HG02938 (cell line): Measurements from ENCODE around the gene CAMTA1.
"Not testable (repeated sequence)": the region's sequence is repeated elsewhere in the genome, so short reads cannot be mapped to it uniquely, and the experiment has no call there.

Experiments
- ATAC-seq: cut with Tn5 transposase; IDR thresholded peaks from one replicate; pipeline ENCODE4 v1.9.1; 2021; ENCODE audit warnings: mild to moderate bottlenecking, moderate library complexity; ENCODE audit not compliant: unreplicated experiment

Gene CAMTA1

DNA sequence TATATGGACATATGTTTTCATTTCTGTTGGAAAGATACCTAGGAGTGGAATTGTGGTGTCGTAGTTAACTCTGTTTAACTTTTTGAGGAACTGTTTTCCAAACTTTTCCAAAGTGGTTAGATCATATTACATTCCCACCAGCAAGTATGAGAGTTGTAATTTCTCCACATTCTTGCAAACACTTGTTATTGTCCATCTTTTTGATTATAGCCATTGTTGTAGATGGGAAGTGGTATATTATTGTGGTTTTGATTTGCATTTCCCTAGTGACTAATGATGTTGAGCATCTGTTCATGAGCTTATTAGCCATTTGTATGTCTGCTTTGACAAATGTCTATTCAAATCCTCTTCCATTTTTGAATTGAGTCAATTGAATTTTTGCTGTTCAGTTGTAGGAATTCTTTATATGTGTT is 19.8 kb downstream of the CAMTA1 start:
- no peak for ATAC-seq

DNA sequence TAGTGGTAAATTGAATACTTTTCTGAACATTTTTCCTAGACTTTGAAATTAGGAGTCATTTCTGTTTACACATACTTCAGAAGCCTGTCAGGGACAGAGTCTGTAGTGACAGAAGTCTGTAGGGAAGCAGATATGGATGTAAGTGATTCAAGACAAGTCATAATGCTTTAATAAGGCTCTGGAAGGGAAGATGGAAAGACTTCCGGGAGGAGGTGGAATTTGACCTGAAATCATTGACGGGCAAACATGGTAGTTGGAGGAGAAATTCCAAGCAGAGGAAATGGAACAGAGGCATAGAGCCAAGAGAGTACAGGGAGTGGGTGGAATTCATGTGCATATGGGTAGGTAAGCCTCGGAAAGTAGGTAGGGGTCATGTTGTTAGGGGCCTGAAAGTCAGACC is 22.5 kb downstream of the CAMTA1 start:
- no peak for ATAC-seq

DNA sequence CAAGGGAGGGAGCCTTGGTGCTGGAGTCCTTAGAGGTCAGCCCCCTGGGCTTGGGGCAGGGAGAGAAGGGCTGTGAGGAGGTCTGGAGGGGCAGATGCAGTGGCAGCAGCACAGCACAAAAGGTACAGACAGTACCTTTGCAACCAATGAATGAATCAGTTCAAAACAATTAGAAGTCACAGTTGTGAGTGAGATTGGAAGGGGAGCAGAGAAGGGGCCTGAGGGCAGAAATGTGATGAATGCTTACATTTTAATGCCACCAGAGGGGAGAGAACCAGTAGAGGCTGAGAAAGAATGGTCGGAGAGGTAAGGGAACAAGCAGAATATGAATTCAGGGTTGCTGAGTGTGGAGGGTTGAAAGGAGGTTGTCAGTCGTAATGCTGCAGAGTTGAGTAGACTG is 24.2 kb downstream of the CAMTA1 start:
- ATAC-seq: no peak

DNA sequence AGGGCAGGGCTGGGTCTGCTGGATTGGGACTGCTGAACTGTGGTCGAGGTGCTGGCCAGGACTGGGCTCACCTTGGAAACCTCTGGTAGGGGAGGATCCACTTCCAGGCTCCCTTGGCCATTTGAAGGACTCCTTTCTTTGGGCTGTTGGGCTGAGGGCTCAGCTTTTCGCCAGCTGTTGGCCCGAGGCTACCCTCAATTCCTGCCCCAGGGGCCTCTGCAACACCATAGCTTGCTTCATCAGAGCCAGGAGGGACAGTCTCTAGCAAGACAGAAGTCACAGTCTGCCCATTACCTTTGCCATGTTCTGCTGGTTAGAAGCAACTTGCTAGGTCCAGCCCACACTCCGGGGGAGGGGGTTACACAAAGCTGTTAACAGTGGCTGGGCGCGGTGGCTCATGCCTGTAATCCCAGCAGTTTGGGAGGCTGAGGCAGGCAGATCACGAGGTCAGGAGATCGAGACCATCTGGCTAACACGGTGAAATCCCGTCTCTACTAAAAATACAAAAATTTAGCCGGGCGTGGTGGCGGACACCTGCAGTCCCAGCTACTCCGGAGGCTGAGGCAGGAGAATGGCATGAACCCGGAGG is 25.0 kb downstream of the CAMTA1 start:
- not testable (repeated sequence) for ATAC-seq

DNA sequence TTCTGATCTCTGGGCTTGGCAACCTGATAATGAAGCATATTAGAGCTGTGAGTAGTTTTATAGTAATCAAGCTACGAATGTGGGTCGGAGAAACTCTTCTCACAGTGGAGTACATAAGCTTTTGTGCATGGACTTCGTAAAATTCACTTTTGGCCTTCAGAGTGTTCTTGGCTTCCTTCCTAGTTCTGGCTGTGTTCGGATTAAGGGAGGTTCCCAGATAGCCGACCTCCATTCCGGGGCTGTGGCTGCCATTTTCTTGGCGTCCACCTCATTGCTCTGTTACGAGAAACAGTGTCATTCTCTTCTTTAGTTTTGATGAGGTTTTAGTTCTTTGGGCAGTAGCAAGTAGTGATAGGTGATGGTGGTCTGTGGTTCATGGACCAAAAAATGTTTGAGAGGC is 26.3 kb downstream of the CAMTA1 start:
- ATAC-seq: no peak

DNA sequence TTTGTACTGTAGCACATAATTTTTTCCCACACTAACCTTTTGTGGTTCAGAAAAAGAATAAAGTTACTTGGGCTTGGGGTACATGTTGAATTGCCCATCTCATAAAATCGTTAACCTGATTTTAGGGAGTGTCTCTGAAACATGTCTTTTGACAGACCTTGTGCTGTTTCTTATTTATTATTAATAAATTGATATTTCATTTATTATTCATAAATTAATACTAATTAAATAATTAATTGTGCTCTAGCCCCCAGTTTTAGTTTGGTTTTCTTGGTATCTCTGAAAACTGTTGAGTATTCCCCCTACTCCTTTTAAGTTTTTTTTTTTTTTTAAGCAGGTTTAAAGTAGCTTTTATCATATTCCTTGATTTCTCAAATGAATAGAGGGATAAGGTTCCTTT is 27.9 kb downstream of the CAMTA1 start:
- no peak for ATAC-seq

DNA sequence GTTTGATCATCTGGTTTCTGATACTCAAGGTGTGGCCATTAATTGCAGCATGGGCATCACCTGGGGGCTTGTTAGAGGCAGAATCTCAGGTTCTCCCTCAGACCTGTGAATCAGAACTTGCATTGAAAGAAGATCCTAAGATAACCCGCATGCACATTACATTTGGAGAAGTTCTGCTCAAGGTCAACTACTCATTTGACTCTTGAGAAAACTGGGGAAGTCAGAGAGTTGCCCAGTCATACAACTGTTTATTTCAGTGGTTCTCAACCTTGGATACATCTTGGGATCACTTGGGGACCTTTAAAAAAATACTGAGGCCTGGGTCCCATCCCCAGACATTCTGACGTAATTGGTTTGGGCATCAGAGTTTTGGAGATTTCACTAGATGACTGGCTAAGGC is 30.5 kb downstream of the CAMTA1 start:
- ATAC-seq: no peak

DNA sequence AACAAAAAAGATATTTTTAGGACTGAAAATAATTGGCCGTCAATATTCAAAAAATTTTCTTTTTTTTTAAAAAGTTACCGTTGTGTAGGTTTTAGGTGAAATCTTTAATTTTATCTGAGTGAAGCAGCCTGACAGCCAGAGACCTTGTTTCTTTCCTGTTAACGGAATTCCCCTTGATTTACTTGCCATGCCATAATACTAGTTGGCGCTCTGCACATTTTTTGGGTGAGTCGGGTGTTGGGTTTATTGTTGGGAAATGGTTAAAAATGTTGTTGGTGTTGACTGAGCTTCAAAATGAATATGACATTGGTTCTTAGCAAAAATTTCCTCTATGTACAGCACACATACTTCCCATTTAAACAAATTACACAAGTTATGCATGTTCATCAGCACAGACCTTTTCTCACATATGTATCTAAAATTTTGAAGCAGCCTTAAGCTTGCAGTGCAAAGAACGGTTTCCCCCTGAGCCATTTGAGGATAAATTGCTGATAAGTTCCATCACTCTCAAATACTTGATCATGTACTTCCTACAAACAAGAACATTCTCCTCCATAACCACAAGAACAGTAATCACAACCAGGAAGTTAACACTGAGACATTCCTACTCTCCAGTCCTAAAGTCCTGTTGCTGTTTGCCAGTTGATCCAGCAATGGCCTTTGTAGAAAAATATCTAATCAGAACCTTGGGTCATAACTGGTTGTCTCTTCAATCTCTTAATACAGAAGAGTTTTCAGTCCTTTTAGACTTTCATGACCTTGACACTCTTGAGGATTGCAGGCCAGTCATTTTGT is 34.2 kb downstream of the CAMTA1 start:
- no peak for ATAC-seq

DNA sequence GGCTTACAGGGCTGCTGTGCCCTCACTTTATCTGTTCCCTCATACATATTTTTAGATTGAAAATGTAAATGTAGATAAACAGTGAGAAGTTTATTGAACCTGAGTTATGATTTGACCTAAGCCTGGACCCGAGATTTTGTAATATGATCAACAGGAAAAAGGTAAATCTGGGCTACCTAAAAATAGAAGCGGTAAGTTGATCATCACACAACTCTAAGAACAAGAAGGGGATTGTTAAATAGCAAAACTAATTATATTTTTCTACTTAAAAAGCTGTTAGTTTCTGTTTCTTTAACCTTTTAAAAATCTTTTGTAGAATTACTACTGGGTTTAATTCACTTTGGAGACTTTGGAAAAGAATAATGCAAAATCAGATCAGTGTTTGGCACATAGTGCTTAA is 35.6 kb downstream of the CAMTA1 start:
- no peak for ATAC-seq

DNA sequence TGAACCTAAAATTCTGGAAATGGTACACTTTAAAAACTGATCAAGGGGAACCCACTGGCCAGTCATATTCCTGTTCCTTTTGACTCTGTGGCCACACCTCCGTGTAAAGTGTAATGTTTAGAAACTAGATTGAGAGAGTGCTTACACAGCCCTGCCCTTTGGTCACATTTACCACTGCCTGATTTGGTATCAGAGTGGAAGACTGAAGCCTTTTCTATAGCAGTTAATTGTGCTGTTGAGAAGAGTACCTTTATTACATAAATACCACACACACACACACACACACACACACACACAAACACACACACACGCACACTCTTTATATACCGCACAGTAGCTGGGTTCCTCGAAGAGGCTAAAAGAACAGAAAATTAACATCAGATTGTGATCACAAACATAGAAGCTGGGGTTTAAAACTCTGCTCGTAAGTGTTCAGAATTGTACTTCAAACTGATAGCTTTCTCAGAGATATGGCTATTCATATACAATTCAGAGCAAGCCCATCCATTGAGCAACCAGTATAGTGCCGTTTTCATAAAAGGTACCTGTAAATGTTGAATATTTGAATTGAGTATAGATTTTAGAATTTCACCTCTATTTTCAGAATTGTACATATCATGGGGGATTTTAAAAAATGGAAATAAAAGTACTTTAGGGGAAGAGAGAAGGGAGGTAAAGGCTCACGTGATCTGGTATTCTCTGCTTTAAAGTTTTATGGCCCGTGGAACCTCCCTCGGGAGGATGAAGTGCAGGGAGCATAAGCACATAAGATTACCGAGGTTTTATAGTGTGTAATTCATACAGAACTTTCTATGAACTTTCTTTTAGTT is 37.5 kb downstream of the CAMTA1 start:
- peak; percentile 68 for ATAC-seq

DNA sequence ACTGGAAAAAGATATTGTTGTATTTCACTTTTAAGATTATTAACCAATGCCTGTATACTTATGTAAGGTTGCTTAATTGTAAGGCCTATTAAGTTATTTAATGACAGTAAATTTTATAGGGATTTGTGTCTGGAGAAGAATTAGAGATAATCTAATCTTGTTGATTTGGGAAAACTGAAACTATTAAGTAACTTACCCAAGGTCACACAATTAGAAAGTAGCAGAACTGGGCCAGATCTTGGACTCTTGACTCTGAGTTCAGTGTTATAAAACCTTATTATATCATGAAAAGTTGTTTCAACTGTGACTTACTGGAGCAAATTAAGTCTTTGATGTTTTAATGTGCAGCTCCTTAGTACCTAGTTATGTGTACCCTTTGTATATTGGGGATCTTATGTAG is 38.5 kb downstream of the CAMTA1 start:
- no peak for ATAC-seq

DNA sequence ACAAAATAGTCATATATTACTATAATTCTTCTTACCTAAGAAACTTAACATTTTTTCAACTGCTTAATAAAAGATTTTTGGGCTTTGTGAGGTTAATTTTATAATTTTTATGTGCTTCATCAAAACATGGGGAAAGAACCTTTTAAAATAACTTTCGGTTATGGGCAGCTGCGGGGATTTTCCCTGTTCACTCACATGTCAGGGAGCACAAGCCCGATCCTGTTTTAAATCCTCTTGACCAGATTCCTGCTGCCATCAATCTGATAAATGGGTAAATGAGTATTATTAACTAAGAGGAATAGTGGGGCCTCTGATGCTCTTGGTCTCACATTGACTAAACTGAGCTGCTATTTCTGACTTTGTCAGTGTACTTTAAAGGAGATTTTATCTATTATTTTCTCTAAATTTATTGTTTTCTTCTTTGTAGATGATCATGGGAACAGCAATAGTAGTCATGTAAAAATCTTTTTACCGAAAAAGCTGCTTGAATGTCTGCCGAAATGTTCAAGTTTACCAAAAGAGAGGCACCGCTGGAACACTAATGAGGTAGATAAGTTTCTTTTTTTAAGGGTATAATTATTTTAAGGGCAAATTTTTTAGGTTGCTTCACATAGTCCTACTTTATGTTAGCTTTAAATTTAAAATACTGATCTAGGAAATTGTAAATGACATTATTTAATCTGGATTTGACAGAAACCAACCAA is 39.6 kb downstream of the CAMTA1 start:
- ATAC-seq: no peak

DNA sequence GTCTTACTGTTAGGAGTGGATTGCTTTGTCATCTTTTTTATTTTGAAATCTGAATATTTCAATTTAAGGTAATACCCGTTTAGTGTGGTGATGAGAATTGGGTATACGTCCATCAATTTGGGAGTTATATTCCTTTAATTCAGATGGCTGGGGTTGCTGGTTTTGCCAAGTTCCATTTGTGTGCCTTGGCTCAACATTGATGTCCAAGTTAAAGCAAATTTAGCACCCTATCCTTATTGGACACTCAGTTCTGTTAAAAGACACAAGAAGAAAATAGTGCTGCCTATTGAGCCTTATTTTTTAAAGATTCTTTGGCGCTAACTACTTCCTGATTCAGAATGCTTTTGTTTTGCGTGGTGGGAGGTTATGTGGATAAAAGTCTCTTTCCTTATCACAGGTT is 40.6 kb downstream of the CAMTA1 start:
- no peak for ATAC-seq

DNA sequence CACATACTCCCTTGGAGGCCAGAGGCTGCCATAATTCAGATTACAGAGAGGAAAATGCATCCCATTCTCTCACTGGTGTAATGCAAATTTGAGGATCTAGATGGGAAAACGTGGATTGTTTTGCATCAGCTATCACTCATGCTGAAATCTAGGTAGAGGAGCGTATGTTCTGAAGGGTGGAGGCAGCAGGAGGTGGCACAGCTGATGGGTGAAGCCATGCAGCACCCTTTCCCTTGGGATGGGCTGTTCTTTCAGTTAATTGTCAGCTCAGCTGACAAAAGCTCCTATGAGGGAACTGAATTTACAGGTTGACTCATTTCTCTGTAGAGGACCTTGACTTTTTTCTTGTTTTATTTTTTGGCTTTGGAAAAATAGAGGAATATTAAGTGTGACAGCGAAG is 41.8 kb downstream of the CAMTA1 start:
- ATAC-seq: no peak

DNA sequence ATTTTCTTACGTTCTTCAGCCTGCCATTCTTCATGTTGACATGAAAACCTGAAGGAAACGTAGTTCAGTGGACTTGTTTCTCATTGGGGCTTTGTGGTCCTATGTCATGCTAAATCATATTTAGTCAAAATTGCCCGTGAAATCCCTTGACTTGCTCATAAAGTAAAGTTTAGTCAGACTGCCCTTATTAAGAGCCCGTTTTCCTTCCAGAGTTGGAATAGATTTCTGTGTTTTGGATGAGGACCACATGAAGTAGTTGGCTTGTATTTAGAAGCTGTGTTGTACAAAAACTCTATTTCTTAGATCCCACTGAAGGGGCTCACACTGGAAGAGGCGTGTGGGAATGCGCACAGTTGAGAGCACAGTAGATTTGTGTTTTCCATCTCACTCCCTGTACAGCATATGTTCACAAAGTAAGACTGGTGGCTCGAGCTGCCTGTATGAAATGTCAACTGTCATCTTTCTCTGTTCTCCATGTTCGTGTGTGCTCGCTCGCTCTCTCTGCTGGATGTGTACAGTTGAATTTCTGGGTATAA is 42.4 kb downstream of the CAMTA1 start:
- ATAC-seq: no peak

DNA sequence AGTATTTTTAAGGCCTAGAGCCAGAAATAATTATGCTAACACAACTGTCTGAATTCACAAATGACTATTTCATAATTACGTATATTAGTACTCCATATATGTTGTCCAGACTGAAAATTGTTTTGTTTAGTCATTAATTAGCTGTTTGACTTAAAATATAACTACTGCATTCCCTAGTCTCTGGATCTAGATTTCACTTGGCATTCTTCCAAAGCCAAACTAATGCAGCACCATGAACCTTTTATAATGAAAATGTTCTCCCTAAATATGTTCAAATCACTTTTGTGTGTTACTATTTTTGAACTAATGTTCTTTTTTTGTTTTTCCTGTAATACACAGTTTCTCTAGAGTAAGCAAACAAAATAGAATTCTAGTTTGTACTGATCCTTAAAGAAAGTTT is 46.1 kb downstream of the CAMTA1 start:
- no peak for ATAC-seq

DNA sequence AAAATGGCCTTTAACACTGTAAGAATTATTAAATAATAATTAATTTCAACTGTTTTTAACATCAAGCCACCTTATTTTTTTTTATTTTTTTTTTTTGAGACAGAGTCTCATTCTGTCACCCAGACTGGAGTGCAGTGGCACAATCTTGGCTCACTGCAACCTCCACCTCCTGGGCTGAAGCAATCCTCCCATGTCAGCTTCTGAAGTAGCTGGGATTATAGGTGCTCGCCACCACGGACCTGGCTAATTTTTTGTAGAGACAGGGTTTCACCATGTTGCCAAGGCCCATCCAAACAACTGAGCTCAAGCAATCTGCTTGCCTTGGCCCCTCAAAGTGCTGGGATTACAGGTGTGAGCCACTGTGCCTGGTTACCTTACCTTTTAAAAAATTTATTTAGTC is 46.8 kb downstream of the CAMTA1 start:
- ATAC-seq: not testable (repeated sequence)

DNA sequence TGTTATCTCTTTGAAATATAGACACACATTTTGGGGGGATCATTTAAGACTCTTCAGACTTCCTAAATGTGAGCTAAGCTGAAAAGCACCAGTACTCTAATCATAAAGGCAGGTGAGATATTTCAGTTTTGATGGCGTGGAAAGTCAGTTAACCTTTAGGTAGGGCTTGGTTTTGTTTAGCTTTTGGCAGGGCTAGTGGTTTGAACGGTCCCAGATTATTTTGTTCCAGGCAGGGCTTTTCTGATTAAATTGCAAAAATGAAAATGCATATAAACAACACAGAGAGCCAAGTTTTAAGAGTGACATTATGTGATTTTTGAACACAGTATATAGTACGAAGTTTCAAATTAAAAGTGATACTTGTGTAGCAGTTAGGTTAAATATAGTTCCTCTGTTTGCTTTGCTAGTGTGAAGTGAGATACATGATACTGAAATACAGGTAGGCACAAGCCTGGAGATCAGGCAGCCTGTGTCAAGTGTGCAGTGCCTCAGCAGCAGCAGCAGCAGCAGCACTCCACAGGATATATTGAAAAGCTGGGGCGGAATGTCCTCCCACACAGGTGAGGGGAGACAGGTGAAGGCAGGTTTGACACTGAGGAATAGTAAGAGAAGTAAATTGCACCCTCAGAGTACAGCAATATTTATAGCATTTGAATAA is 47.4 kb downstream of the CAMTA1 start:
- no peak for ATAC-seq

DNA sequence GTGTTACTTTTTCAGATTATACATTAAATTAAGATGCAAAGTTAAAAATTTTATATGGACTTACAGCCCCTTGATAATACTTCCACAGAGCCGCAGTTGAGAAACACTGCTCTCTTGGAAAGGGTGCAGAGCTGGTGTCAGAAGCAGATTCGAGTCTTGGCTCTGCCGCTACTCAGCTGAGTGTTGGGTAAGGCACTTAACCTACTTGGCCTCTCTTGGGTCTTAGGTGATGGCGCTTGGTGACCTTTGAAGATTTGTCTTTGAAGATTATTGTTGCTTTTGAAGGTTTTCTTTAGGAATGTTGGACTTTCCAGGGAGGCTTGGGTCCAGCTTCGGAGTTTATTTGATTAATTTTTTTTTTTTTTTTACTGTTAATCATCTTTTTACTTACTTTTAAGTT is 48.5 kb downstream of the CAMTA1 start:
- no peak for ATAC-seq

DNA sequence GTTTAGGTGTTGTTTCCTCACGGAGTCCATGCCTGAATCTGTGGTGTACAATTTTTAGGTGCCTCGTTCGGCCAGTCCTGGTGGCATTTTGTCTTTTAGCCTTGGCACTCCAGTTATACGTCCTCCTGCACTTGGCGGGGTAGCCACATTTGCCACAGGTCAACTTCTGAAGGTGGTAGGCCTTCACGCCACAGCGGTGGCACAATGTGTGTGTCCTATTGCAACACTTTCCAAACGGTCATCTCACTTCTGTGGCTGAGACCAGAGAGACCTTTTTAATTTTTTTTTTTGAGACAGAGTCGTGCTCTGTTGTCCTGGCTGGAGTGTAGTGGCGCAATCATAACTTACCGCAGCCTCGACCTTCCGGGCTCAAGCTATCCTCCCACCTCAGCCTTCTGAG is 49.1 kb downstream of the CAMTA1 start:
- ATAC-seq: no peak

DNA sequence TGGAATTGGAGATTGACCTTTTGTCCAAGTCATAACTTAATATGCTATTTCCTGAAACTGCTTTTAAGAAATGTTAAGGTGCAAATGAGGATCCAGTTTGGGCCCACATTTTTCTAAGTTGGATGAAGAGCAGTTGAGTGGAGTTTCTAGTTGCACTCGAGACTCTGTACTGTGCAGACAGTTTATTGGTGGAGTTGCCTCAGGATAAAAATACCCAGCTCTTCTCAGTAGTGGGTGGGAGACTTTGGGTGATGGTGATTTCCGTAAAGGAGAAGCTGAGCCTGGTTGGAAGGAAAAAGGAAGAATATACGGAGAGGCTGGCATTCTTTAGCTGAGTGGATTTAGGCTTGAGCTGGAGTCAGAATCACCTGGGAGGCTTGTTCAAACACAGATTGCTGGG is 49.9 kb downstream of the CAMTA1 start:
- ATAC-seq: no peak
